Karpas-422 (cell line): ENCODE results near the gene WNT1. TPM values are rescaled to one million over a fixed set of nuclear protein-coding genes. Genes with fewer than 3 reads are reported as not detected.

Experiments
- DNase-seq: peaks from one replicate; pipeline ENCODE4 v3.0.0-alpha.2; 2015
- H2AFZ ChIP-seq: fragments of 200-600 bp; sonication (generic); 2 replicates; pipeline ENCODE4 v1.6.1; 2014; ENCODE audit warnings: antibody characterized with exemption, low read length, mixed read lengths
- H3K27ac ChIP-seq: fragments of 200-600 bp; sonication (generic); 2 replicates; pipeline ENCODE4 v1.5.1; 2014; ENCODE audit warnings: mild to moderate bottlenecking, low read length, moderate library complexity
- H3K27me3 ChIP-seq: fragments of 200-600 bp; sonication (generic); 2 replicates; pipeline ENCODE4 v1.6.1; 2014; ENCODE audit warnings: low read length, mixed read lengths
- H3K36me3 ChIP-seq: fragments of 200-600 bp; sonication (generic); 2 replicates; pipeline ENCODE4 v1.6.1; 2014; ENCODE audit warnings: low read length, mixed read lengths; ENCODE audit not compliant: insufficient read depth
- H3K4me1 ChIP-seq: fragments of 200-600 bp; sonication (generic); 2 replicates; pipeline ENCODE4 v1.6.1; 2014; ENCODE audit warnings: mild to moderate bottlenecking, low read length, mixed read lengths
- H3K4me2 ChIP-seq: fragments of 200-600 bp; sonication (generic); 2 replicates; pipeline ENCODE4 v1.6.1; 2014; ENCODE audit warnings: low read length, low read depth, mild to moderate bottlenecking; ENCODE audit not compliant: poor library complexity, severe bottlenecking
- H3K4me3 ChIP-seq: fragments of 200-600 bp; sonication (generic); 2 replicates; pipeline ENCODE4 v1.5.1; 2014; ENCODE audit warnings: mild to moderate bottlenecking, antibody characterized with exemption, low read length, mixed read lengths
- H3K79me2 ChIP-seq: fragments of 200-600 bp; sonication (generic); 2 replicates; pipeline ENCODE4 v1.6.1; 2014; ENCODE audit warnings: mild to moderate bottlenecking, low read length, mixed read lengths
- H3K9ac ChIP-seq: fragments of 200-600 bp; sonication (generic); 2 replicates; pipeline ENCODE4 v1.6.0; 2014; ENCODE audit warnings: low read length
- H3K9me2 ChIP-seq: fragments of 200-600 bp; sonication (generic), shearing (Covaris generic); replicated peaks from 2 replicates; pipeline ENCODE4 v1.6.0; 2014; ENCODE audit warnings: mild to moderate bottlenecking, low read length, moderate library complexity; ENCODE audit not compliant: insufficient read depth
- H3K9me3 ChIP-seq: fragments of 300-700, 200-600 bp; sonication (generic); 2 replicates; pipeline ENCODE4 v1.6.1; 2014; ENCODE audit warnings: low read length, mixed read lengths
- H4K20me1 ChIP-seq: fragments of 200-600 bp; sonication (generic); 2 replicates; pipeline ENCODE4 v1.6.1; 2014; ENCODE audit warnings: mild to moderate bottlenecking, antibody characterized with exemption, low read length, low read depth; ENCODE audit not compliant: insufficient read depth
- total RNA-seq: library from RNA; depleted of rRNA; stranded (reverse); fragments of >200 nt; shearing (Covaris generic); gene quantifications from 2 replicates; pipeline ENCODE4 v1.2.3, GENCODE V29; 2014; ENCODE audit warnings: low replicate concordance

WNT1 gene
- total RNA-seq, 1 experiment from 2014 or later: not detected

DNA sequence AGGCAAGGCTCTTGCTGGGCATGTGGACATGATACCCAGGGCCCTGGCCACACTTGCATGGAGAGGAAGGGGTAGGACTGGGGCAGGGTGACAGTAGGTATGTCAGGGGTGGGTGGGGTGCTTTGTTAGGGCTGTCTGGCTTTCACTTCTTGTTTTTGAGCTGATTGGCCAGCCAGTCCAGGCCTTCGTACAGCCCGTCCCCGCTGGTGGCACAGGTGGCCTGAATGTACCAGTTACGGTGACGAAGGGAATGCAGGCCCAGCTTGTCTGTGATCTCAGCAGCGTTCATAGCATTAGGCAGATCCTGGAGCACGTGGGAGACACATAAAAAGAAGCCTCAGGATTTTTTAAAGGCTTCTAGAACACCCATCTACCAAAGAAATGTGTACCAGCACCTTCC lies 39.3 kb upstream of the WNT1 start:
- no peak for DNase-seq
- Histone ChIP-seq H3K4me1 (no peaks in the 10 kb centered on the region), H3K9me3 (no peaks in the 10 kb centered on the region), H3K79me2 (peaks cover 20% of the 10 kb centered on the region), H3K4me3 (no peak overlapping the region), H3K27me3 (no peaks in the 10 kb centered on the region), H3K4me2 (no peak overlapping the region), H3K9me2 (no peaks in the 10 kb centered on the region), H4K20me1 (peaks cover 16% of the 10 kb centered on the region; the same call in 1 of the 2 replicates), H3K27ac (no peak overlapping the region), H3K36me3 (peaks cover 21% of the 10 kb centered on the region; the same call in 1 of the 2 replicates), H3K9ac (no peak overlapping the region), H2AFZ (no peak overlapping the region)

DNA sequence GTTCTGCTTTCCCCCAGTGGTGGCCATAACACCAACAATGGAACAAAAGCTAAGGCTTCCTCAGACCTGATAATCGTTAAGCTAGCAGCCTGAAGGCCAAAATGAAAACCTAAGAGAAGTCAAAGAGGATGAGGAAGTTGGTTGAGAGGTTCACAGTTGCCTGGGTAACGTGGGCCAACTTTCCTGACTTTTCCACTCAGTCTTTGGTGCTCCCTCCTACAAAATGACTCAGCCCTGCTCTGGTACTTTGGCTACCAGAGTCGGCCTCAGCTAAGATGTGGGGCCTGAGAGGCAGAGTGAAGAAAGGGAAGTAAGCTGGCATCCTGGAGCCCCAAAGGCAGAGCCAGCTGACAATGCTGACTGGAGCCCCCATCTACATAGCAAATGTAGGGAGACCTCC lies 37.9 kb upstream of the WNT1 start:
- Histone ChIP-seq H3K79me2 (peaks cover 28% of the 10 kb centered on the region), H3K4me3 (no peak overlapping the region), H3K9ac (no peak overlapping the region), H3K9me3 (no peaks in the 10 kb centered on the region), H3K9me2 (no peaks in the 10 kb centered on the region), H3K4me1 (no peaks in the 10 kb centered on the region), H3K4me2 (no peak overlapping the region), H3K27me3 (no peaks in the 10 kb centered on the region), H4K20me1 (peaks cover 16% of the 10 kb centered on the region; the same call in 1 of the 2 replicates), H2AFZ (no peak overlapping the region), H3K27ac (no peak overlapping the region), H3K36me3 (peaks cover 16% of the 10 kb centered on the region; the same call in 1 of the 2 replicates)
- no peak for DNase-seq

DNA sequence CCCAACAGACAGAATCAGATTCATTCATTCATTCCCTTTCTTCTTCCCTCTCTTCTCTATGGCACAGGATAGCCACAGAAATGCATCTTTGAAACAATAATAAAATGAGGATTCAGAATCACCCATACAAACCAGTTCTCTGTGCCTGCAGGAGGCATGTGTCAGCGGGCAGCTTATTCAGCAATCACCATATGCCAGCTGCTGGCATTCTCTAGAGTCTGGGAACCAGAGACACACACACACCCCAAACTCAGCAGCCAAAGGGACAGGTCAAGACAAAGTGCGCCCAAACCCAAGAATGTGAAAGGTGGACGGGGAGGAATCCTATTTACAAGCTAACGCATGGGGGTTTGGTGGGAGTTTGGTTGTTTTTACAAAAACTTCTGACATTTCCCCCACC lies 34.9 kb upstream of the WNT1 start:
- H4K20me1 ChIP-seq: peaks cover 10% of the 10 kb centered on the region; the same call in 1 of the 2 replicates
- H3K4me3 ChIP-seq: no peak overlapping the region
- no peak overlapping the region for H3K27ac ChIP-seq
- H3K9ac ChIP-seq: no peak overlapping the region
- no peaks in the 10 kb centered on the region for H3K9me2 ChIP-seq
- H3K4me1 ChIP-seq: no peaks in the 10 kb centered on the region
- no peak overlapping the region for H2AFZ ChIP-seq
- H3K4me2 ChIP-seq: no peak overlapping the region
- no peak for DNase-seq
- no peaks in the 10 kb centered on the region for H3K9me3 ChIP-seq
- H3K79me2 ChIP-seq: peaks cover 54% of the 10 kb centered on the region
- H3K36me3 ChIP-seq: peaks cover 7% of the 10 kb centered on the region; the same call in 1 of the 2 replicates
- no peaks in the 10 kb centered on the region for H3K27me3 ChIP-seq

DNA sequence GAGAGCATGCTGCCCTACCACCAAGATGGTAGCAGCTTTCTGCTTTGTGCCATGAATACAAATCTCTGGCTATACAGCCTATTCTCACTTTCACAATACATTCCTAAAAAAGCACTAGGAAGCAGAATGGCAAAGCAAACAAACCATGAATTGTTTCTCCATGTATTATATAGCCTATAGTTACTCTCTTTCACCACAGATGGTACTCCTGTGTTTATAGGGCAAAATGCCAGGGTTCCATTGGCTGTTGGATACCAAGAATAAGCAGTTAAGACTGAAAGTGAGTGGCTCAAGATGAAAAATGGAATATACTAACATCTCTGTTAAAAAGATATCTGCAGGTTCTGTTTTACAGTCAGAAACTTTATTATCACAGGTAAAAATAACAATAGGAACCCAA lies 31.9 kb upstream of the WNT1 start:
- Histone ChIP-seq H2AFZ (no peak overlapping the region), H3K79me2 (peaks cover 81% of the 10 kb centered on the region), H3K4me3 (no peak overlapping the region), H3K36me3 (0 out of 2 replicates have a peak, but pooled peaks cover 2% of the 10 kb centered on the region), H3K4me1 (no peaks in the 10 kb centered on the region), H4K20me1 (peaks cover 11% of the 10 kb centered on the region), H3K9ac (no peak overlapping the region), H3K4me2 (no peak overlapping the region), H3K27ac (no peak overlapping the region), H3K9me3 (no peaks in the 10 kb centered on the region), H3K27me3 (no peaks in the 10 kb centered on the region), H3K9me2 (no peaks in the 10 kb centered on the region)
- no peak for DNase-seq

DNA sequence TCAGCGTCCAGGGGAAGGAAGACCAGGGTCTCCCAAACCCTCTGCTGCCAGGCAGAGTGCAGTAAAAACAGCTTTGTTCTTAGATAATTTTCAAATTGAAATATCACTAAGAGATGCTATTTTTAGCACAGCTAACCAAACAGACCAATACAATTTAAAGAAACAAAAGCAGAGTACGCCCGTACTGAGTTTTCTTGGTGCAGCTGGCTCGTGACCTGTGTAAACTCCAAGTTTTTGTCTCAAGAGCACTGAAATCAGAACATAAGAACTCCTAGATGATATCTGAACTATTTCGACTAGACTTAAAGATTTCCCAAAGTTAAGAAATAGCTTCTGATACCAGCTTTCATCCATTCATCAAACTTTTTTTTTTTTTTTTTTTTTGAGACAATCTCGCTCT lies 31.2 kb upstream of the WNT1 start:
- no peak for DNase-seq

DNA sequence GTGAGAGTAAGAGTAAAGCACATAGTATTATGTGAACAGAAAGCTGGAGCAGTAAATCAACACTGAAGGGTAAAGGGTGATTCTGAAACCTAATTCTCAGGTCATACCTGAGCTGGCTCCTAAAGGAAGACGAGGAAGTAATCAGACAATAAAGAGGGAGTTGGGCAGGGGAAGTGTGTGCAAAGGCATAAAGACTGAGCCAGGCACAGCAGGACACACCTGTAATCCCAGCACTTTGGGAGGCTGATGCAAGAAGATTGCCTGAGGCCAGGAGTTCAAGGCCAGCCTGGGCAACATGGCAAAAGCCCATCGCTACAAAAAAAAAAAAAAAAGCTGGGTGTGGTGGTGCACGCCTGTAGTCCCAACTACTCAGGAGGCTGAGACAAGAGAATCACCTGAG lies 30.4 kb upstream of the WNT1 start:
- Histone ChIP-seq H2AFZ (no peak overlapping the region), H3K27ac (no peak overlapping the region), H3K4me2 (no peak overlapping the region), H4K20me1 (peaks cover 6% of the 10 kb centered on the region), H3K9me3 (no peaks in the 10 kb centered on the region), H3K9ac (no peak overlapping the region), H3K4me3 (no peak overlapping the region), H3K79me2 (peaks cover 82% of the 10 kb centered on the region), H3K27me3 (no peaks in the 10 kb centered on the region), H3K4me1 (no peaks in the 10 kb centered on the region), H3K36me3 (peaks cover 2% of the 10 kb centered on the region; the same call in 1 of the 2 replicates), H3K9me2 (no peaks in the 10 kb centered on the region)
- no peak for DNase-seq

More for the DNA sequence above, 31.2 kb upstream of the WNT1 start:
- no peaks in the 10 kb centered on the region for H3K9me2 ChIP-seq
- peaks cover 10% of the 10 kb centered on the region for H4K20me1 ChIP-seq
- no peak overlapping the region for H3K4me2 ChIP-seq
- no peak overlapping the region for H3K27ac ChIP-seq
- no peak overlapping the region for H2AFZ ChIP-seq
- H3K9ac ChIP-seq: no peak overlapping the region
- H3K9me3 ChIP-seq: no peaks in the 10 kb centered on the region
- no peaks in the 10 kb centered on the region for H3K4me1 ChIP-seq
- peaks cover 2% of the 10 kb centered on the region; the same call in 1 of the 2 replicates for H3K36me3 ChIP-seq
- no peaks in the 10 kb centered on the region for H3K27me3 ChIP-seq
- H3K4me3 ChIP-seq: no peak overlapping the region
- H3K79me2 ChIP-seq: peaks cover 78% of the 10 kb centered on the region

DNA sequence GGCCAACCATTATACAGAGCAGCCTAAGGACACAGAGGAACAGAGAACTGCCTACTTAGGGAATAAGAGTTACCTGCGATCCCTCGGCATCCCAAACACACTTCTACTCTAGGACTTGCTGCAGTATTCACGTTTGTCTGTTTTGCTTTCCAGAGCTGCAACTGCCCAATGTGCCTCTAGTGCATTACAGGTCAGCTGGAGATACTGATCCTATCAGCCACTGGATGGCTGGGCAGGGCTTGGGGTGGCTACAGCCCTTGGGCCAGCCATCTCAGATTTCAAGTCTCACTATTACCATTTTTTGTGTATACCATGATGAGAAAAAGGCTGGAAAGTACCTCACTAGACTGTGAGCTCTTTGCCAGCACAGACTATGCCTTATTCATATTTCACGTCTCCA lies 25.4 kb upstream of the WNT1 start:
- no peaks in the 10 kb centered on the region for H3K9me3 ChIP-seq
- H4K20me1 ChIP-seq: peaks cover 20% of the 10 kb centered on the region; the same call in 1 of the 2 replicates
- no peak overlapping the region for H3K4me2 ChIP-seq
- H3K36me3 ChIP-seq: peaks cover 24% of the 10 kb centered on the region
- no peaks in the 10 kb centered on the region for H3K9me2 ChIP-seq
- H2AFZ ChIP-seq: no peak overlapping the region
- H3K4me3 ChIP-seq: no peak overlapping the region
- H3K4me1 ChIP-seq: peaks cover 27% of the 10 kb centered on the region
- no peak overlapping the region for H3K9ac ChIP-seq
- H3K27me3 ChIP-seq: no peaks in the 10 kb centered on the region
- H3K79me2 ChIP-seq: peaks cover 86% of the 10 kb centered on the region
- no peak overlapping the region for H3K27ac ChIP-seq
- DNase-seq: no peak

DNA sequence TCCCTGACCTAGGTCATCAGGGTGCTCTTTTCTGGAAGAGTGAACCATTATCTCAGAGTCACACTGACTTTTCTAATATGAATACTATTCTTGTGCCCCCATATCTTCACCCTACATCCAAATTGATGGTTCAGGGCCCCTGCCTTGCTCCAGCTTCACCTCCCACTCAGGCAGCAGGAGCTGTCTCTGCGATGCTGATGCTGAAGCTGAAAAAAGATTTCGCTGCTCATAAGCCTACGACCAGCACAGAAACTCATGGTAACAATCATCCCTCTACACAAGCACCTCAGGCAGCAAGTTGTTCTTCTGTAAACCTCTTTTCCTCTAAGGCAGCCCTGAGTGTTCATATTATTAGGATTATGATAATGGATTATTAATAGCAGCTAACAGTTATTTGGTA lies 24.1 kb upstream of the WNT1 start:
- Histone ChIP-seq H3K9me2 (no peaks in the 10 kb centered on the region), H3K36me3 (peaks cover 24% of the 10 kb centered on the region), H2AFZ (no peak overlapping the region), H3K4me3 (no peak overlapping the region), H3K9me3 (no peaks in the 10 kb centered on the region), H3K27ac (no peak overlapping the region), H4K20me1 (peaks cover 17% of the 10 kb centered on the region; the same call in 1 of the 2 replicates), H3K4me2 (no peak overlapping the region), H3K4me1 (peaks cover 36% of the 10 kb centered on the region), H3K9ac (no peak overlapping the region), H3K27me3 (no peaks in the 10 kb centered on the region), H3K79me2 (peaks cover 74% of the 10 kb centered on the region)
- DNase-seq: no peak
